AG04449 (cell line): ENCODE measurements around the gene RAB3A.

Experiments used
- CTCF ChIA-PET: fragments of 350-600 bp; formaldehyde crosslinking; extraction: SDS; loops from one replicate; lab custom pipeline; 2021; ENCODE audit warnings: antibody characterized with exemption; lab: Yijun Ruan, JAX
- POLR2A ChIA-PET: fragments of 400-600, 350-600 bp; formaldehyde crosslinking; extraction: SDS; loops from one replicate; lab custom pipeline; 2020; ENCODE audit warnings: antibody characterized with exemption, inconsistent platforms; lab: Yijun Ruan, JAX
- DNase-seq: peaks from one replicate; pipeline ENCODE4 v3.0.0-alpha.2; 2010; ENCODE audit warnings: low read depth, low spot score
- H3K4me3 ChIP-seq: 2 replicates; pipeline ENCODE4 v1.5.1; 2011; ENCODE audit warnings: low read depth, mild to moderate bottlenecking, control low read depth, low read length
- TF ChIP-seq, protein P1 (sequence below): IDR thresholded peaks from one replicate; pipeline ENCODE4 v1.5.1; 2011; ENCODE audit warnings: mild to moderate bottlenecking, moderate library complexity, low read length, control low read depth, inconsistent platforms; ENCODE audit not compliant: insufficient read depth; ENCODE audit errors: missing control alignments

The RAB3A gene

DNA sequence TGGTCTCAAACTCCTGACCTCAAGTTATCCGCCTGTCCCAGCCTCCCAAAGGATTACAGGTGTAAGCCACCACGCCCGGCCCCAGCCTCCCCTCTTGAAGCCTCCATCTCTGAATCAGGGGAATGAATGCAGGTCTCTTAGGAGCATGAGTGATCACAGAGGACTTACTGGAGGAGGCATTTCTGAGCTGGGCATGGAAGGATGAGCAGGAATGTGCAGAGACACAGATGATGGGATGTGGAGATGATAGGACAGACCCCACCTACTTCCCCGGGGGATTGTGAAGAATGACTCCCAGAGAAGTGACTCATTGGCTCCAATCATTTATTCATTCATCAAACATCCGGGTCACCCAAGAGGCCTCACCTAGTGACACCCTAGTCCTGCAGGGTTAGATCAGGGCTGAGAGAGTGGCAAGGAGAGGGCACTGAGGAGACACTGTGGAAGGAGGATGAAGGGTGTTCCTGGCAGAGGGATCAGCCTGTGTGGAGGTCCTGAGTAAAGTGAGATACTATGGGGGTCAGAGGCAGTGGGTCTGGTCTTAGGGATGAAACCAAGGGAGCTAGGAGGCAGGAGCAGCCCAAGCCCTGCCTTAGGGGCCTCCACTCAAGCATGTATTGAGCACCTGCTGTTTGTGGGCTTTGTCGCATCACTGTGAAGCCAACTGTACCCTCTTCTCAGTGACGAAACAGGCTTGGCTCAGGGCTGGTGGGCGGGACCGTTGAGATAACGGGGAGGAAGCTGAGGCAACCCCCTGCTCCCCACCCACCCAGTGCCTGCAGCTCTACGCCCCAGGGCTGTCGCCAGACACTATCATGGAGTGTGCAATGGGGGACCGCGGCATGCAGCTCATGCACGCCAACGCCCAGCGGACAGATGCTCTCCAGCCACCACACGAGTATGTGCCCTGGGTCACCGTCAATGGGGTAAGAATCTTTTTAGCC lies 27.2 kb downstream of the RAB3A start:
- TF ChIP-seq, protein P1, sequence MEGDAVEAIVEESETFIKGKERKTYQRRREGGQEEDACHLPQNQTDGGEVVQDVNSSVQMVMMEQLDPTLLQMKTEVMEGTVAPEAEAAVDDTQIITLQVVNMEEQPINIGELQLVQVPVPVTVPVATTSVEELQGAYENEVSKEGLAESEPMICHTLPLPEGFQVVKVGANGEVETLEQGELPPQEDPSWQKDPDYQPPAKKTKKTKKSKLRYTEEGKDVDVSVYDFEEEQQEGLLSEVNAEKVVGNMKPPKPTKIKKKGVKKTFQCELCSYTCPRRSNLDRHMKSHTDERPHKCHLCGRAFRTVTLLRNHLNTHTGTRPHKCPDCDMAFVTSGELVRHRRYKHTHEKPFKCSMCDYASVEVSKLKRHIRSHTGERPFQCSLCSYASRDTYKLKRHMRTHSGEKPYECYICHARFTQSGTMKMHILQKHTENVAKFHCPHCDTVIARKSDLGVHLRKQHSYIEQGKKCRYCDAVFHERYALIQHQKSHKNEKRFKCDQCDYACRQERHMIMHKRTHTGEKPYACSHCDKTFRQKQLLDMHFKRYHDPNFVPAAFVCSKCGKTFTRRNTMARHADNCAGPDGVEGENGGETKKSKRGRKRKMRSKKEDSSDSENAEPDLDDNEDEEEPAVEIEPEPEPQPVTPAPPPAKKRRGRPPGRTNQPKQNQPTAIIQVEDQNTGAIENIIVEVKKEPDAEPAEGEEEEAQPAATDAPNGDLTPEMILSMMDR, result no peak
- no peak overlapping the region for H3K4me3 ChIP-seq
- ChIA-PET POLR2A (no interaction called here), CTCF (interaction anchor here (0.8 to 4.9 kb wide), 9 partner anchors 8 to 152 kb away, joined by 3 to 32 read pairs (median 4); partner anchors contain the start of gene RAB3A)
- no peak for DNase-seq

DNA sequence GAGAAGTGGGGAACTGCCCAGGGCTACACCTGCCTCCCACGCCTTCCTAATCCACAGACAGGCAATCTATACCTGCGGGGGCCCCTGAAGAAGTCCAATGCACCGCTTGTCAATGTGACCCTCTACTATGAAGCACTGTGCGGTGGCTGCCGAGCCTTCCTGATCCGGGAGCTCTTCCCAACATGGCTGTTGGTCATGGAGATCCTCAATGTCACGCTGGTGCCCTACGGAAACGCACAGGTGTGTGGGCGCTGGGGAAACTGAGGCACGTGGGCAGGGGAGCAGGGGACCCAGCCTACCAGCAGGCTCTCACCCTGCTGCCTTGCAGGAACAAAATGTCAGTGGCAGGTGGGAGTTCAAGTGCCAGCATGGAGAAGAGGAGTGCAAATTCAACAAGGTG lies 28.9 kb downstream of the RAB3A start:
- CTCF ChIA-PET, result interaction anchor here (1.1 to 4.9 kb wide), 5 partner anchors 11 to 79 kb away, joined by 4 to 32 read pairs (median 4); partner anchors contain the start of gene MPV17L2
- POLR2A ChIA-PET, result no interaction called here
- DNase-seq, result no peak
- no peak overlapping the region for H3K4me3 ChIP-seq
- TF ChIP-seq, protein P1, result no peak

DNA sequence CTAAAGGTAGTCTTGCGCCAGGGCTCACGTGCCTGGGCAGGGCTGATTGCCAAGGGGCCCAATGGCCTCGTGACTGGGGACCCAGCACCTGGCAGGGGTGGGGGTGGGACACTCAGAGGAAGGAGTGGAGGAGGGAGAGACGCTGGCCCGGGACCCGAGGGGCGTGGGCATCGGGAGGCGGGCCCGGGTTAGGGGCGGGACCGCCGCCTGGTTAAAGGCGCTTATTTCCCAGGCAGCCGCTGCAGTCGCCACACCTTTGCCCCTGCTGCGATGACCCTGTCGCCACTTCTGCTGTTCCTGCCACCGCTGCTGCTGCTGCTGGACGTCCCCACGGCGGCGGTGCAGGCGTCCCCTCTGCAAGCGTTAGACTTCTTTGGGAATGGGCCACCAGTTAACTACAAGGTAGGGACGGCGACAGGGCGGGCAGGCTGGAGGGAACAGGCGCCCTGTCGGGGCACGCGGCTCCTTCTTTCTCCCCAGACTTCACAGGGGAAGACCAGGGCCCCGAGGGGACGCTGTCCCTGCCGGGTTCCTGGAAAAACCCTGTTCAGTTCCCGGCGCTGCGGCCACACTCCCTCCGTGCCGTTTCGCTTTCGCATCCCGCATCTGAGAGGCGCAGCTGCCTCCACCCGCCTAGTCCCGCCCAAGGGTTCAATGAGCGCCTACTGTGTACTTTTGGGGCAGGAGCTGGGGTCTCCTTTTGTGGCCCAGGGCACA lies 30.1 kb downstream of the RAB3A start, which contains the start of gene IFI30:
IFI30 (plus strand) TSS at position 242 of the 717 bp plus-strand sequence; CDS start at position 271, 29 bp downstream.
- POLR2A ChIA-PET, result no interaction called here
- TF ChIP-seq, protein P1, result no peak
- no peak for DNase-seq
- H3K4me3 ChIP-seq, result peak within 1 kb of the TSS; percentile 71
- CTCF ChIA-PET, result interaction anchor here (1.0 to 4.9 kb wide), 5 partner anchors 10 to 78 kb away, joined by 4 to 32 read pairs (median 5); partner anchors contain the start of gene MPV17L2

DNA sequence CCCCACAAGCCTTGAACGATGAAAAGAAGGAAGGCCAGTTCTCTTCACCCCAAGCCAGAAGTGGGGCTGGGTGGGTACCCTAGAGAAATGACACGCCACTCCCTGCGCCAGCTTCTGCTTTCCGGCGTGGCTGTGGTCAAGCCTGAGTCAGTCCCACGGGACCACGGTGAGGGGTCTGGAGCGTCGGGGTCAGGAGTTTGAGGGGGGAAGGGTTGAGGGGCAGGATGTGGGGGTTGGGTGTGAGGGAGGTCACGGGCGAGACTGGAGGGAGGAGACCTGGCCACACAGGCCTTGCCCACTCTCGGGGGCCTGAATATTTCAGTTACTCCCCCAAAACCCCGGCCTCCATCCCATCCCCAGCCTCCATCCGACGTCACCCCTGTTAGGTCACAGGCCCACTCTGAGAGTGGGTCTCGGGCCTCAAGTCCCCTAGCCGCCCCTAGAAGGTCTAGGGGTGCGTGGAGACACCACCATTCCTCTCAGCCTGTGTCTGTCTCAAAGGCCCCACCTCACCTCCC lies 30.7 kb downstream of the RAB3A start:
- TF ChIP-seq, protein P1, result no peak
- H3K4me3 ChIP-seq, result peak overlapping the region; percentile 71
- ChIA-PET POLR2A (no interaction called here), CTCF (interaction anchor here (1.2 to 1.6 kb wide), 4 partner anchors 9 to 79 kb away, joined by 3 to 6 read pairs (median 4); no protein-coding TSS in a partner anchor)
- no peak for DNase-seq

DNA sequence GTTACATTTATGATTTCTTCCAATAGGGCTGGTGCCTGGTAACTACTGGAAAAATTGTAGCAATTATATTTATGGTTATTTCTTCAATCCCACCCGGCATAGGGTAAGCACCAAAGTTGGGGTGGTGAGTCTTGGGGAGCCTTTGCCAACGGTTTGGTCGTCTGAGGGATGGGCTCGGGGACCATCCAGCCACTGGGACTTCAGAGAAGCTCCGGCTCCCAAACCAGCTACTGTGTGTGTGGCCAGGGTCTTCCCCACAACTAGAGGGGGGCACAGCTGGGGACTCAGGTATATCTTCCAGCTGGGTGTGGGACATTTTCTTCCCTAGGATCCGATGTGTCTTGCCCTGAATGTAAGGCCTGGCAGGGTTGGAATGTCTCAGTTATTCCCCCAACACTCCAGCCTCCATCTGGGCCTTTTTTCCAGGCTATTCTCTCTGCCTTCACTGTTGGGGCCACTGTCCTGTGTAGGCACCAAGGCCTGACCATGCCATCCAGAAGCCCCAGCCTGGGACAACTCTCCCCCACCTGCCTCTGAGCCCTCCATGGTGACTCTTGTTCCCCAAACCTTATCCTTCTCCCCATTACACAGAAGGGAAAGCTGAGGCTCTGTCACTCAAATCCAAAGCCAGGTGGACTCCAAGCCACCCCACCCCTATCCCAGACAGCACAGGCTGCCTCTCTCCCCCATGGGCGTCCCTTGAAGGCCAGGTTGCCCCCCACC lies 31.4 kb downstream of the RAB3A start:
- POLR2A ChIA-PET, result no interaction called here
- CTCF ChIA-PET, result interaction anchor here (1.2 to 1.6 kb wide), 4 partner anchors 8 to 80 kb away, joined by 3 to 6 read pairs (median 4); no protein-coding TSS in a partner anchor
- no peak overlapping the region for H3K4me3 ChIP-seq
- TF ChIP-seq, protein P1, result no peak
- DNase-seq, result no peak
